Ovary (tissue), 3 donors: ENCODE measurements around the gene DAPP1.

Experiments
- CTCF ChIP-seq, 3 donors: fragments of 450-650 bp in 2 of 3; fragments of 200-600 bp in 1 of 3; IDR thresholded peaks; one replicate each; pipeline versions ENCODE4 v1.5.1 to v1.8.0; 2016 to 2022; ENCODE audit warnings: antibody characterized with exemption in 3 of 3, mild to moderate bottlenecking in 1 of 3
- POLR2A ChIP-seq: fragments of 450-650 bp; IDR thresholded peaks from one replicate; pipeline ENCODE4 v1.6.1; 2017; ENCODE audit warnings: antibody characterized with exemption, mild to moderate bottlenecking, moderate library complexity
- donor health status: DM: no; HTN: no; CAD: no.

DNA sequence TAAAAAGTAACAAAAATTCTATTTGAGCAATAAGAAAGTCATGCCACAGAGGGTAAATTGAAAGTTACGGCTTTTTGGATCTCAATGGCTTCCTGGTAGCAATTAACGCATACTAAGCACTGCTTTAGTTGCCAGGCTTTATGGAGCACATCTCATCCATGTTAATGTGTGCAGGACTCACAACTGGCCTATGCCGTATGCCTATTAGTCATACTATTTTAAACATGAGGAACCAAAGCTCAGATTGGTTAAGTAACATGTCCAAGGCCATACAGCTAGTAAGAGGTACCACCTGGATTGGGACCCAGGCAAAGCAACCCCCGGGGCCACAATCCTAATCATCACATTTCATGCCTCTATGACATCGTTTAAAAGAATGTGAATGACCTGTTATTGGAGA, 17.1 kb downstream of the DAPP1 start:
- TF ChIP-seq CTCF (IDR thresholded peaks at IDR 0.05) (no peak), POLR2A (no peak)
